IPS-NIHi7 (cell line): ENCODE measurements around the gene BLVRB.
A peak's percentile ranks its signal among the peaks of the same experiment; 100 is the strongest.
"Not testable (repeated sequence)": the region's sequence is repeated elsewhere in the genome, so short reads cannot be mapped to it uniquely, and the experiment has no call there.

ENCODE experiments used
- DNase-seq: peaks from one replicate; pipeline ENCODE4 v3.0.0; 2012; ENCODE audit warnings: mixed read lengths; ENCODE audit errors: extremely low spot score

The BLVRB gene

GRCh38 chr19:40465557-40466218 is at the start of gene BLVRB:
TSS of gene BLVRB (minus strand) at chr19:40465745. CDS start at chr19:40465688, 57 bp downstream.
- peak; percentile 98 for DNase-seq

GRCh38 chr19:40513741-40514315 is 48.3 kb upstream of the BLVRB start:
- DNase-seq, result no peak

GRCh38 chr19:40513345-40513678 is 47.8 kb upstream of the BLVRB start:
- no peak for DNase-seq

GRCh38 chr19:40512473-40513344 is 47.2 kb upstream of the BLVRB start:
- peak; percentile 69 for DNase-seq

- no peak for DNase-seq
Measured at GRCh38 chr19:40512110-40512472, 46.5 kb upstream of the BLVRB start.

- DNase-seq, result no peak
Measured at GRCh38 chr19:40511487-40511886, 45.9 kb upstream of the BLVRB start.

GRCh38 chr19:40510526-40511115 is 45.1 kb upstream of the BLVRB start:
- DNase-seq, result no peak

GRCh38 chr19:40508739-40509260 is 43.3 kb upstream of the BLVRB start:
- no peak for DNase-seq

GRCh38 chr19:40507892-40508291 is 42.3 kb upstream of the BLVRB start:
- DNase-seq, result no peak

GRCh38 chr19:40506099-40506498 is 40.6 kb upstream of the BLVRB start:
- no peak for DNase-seq

GRCh38 chr19:40503320-40503695 is 37.8 kb upstream of the BLVRB start:
- no peak for DNase-seq

- peak; percentile 63 for DNase-seq
Measured at GRCh38 chr19:40502647-40503319, 37.2 kb upstream of the BLVRB start.

GRCh38 chr19:40502081-40502480 is 36.5 kb upstream of the BLVRB start:
- no peak for DNase-seq

- no peak for DNase-seq
Measured at GRCh38 chr19:40501599-40501998, 36.1 kb upstream of the BLVRB start.

- not testable (repeated sequence) for DNase-seq
Measured at GRCh38 chr19:40500678-40501530, 35.4 kb upstream of the BLVRB start.

GRCh38 chr19:40499320-40499719 is 33.8 kb upstream of the BLVRB start:
- no peak for DNase-seq

GRCh38 chr19:40497214-40497613 is 31.7 kb upstream of the BLVRB start:
- no peak for DNase-seq

- no peak for DNase-seq
Measured at GRCh38 chr19:40494191-40494838, 28.8 kb upstream of the BLVRB start.

- DNase-seq, result no peak
Measured at GRCh38 chr19:40493778-40494177, 28.2 kb upstream of the BLVRB start.

- no peak for DNase-seq
Measured at GRCh38 chr19:40492274-40492673, 26.7 kb upstream of the BLVRB start.
